Activated CD4-positive, alpha-beta T cell treated with anti-CD3 and anti-CD28 coated beads, Interleukin-2, amount 50 U/mL, for 24 hours (primary cell): ENCODE data around the gene KCTD2.
A peak's percentile ranks its signal among the peaks of the same experiment; 100 is the strongest.
"Not testable (repeated sequence)": the region's sequence is repeated elsewhere in the genome, so short reads cannot be mapped to it uniquely, and the experiment has no call there.

ENCODE experiments used
- DNase-seq, 2 donors: peaks; one replicate each; pipeline ENCODE4 v3.0.0-alpha.2; 2020; ENCODE audit warnings: low read depth in 1 of 2, low spot score in 1 of 2

Gene KCTD2

GRCh38 chr17:75046407-75047289 is at the start of gene KCTD2, which contains the start of gene ATP5PD:
KCTD2 (plus strand) TSS chr17:75047225; CDS start chr17:75047251, 26 bp downstream.
ATP5PD (minus strand) TSS chr17:75046969; CDS start chr17:75042650, 4,319 bp downstream.
- DNase-seq, result peak; percentile 84 to 93

- DNase-seq, result no peak
These were observed 48.2 kb upstream of the KCTD2 start for GRCh38 chr17:74998783-74999182.

- no peak for DNase-seq
These were observed 47.5 kb upstream of the KCTD2 start for GRCh38 chr17:74999523-74999922.

- DNase-seq, result no peak
These were observed 44.8 kb upstream of the KCTD2 start for GRCh38 chr17:75001915-75002843.

GRCh38 chr17:75003070-75003956 is 43.7 kb upstream of the KCTD2 start:
- no peak for DNase-seq

GRCh38 chr17:75003957-75004355 is 43.1 kb upstream of the KCTD2 start:
- DNase-seq, result no peak

- no peak for DNase-seq
These were observed 42.7 kb upstream of the KCTD2 start for GRCh38 chr17:75004371-75004770.

- no peak for DNase-seq
These were observed 41.7 kb upstream of the KCTD2 start for GRCh38 chr17:75005291-75005690.

- DNase-seq, result not testable (repeated sequence)
These were observed 40.9 kb upstream of the KCTD2 start for GRCh38 chr17:75006084-75006483.

GRCh38 chr17:75006653-75007052 is 40.4 kb upstream of the KCTD2 start:
- no peak for DNase-seq

- no peak for DNase-seq
These were observed 38.7 kb upstream of the KCTD2 start for GRCh38 chr17:75008373-75008772.

GRCh38 chr17:75009139-75009724 is 37.8 kb upstream of the KCTD2 start:
- DNase-seq, result no peak

GRCh38 chr17:75010683-75011400 is 36.2 kb upstream of the KCTD2 start:
- no peak for DNase-seq

- DNase-seq, result no peak
These were observed 35.5 kb upstream of the KCTD2 start for GRCh38 chr17:75011401-75012095.

GRCh38 chr17:75012096-75012345 is 35.0 kb upstream of the KCTD2 start:
- DNase-seq, result no peak

- peak; percentile 70 to 74 for DNase-seq
These were observed 34.5 kb upstream of the KCTD2 start, which contains the start of gene MRPL58 for GRCh38 chr17:75012346-75013091. MRPL58 (plus strand) TSS chr17:75012670; CDS start chr17:75012687, 17 bp downstream.

- DNase-seq, result no peak
These were observed 33.9 kb upstream of the KCTD2 start for GRCh38 chr17:75013092-75013559.

GRCh38 chr17:75019146-75019545 is 27.9 kb upstream of the KCTD2 start:
- DNase-seq, result no peak
